H1 (cell line): ENCODE results near the gene FAM240A. TPM values are rescaled to one million over a fixed set of nuclear protein-coding genes. Genes with fewer than 3 reads are reported as not detected.
A peak's percentile ranks its signal among the peaks of the same experiment; 100 is the strongest.

Experiments used
- CTCF ChIA-PET: fragments of 300-600 bp; sonication (Branson Sonifier 250); formaldehyde crosslinking; loops from one replicate; lab custom pipeline; 2021; ENCODE audit not compliant: partially characterized antibody; lab: Charles Lee
- POLR2A ChIA-PET: fragments of 300-600 bp; sonication (Branson Sonifier 250); formaldehyde crosslinking; loops from one replicate; lab custom pipeline; 2021; ENCODE audit warnings: inconsistent platforms; ENCODE audit not compliant: partially characterized antibody; lab: Charles Lee
- DNase-seq, 2 experiments: peaks; one replicate each; pipeline versions ENCODE4 v3.0.0 to v3.0.0-alpha.2; 2010 to 2022; ENCODE audit warnings: low spot score in 2 of 2, low read depth in 1 of 2, mixed read lengths in 1 of 2
- FAIRE-seq: peaks from 2 replicates; lab custom pipeline; 2011; peaks lifted over from hg19 to GRCh38; lab: Jason Lieb, UNC
- H2AFZ ChIP-seq: 2 replicates; pipeline ENCODE4 v1.8.1; 2012; ENCODE audit warnings: low read length, inconsistent platforms
- H2AK5ac ChIP-seq: 2 replicates; pipeline ENCODE4 v1.6.1; 2013; ENCODE audit warnings: low read depth, low read length
- H2BK120ac ChIP-seq: replicated peaks from 2 replicates; pipeline ENCODE3; 2013; ENCODE audit warnings: low read depth, low read length, inconsistent platforms
- H2BK12ac ChIP-seq: 2 replicates; pipeline ENCODE4 v1.6.1; 2013; ENCODE audit warnings: low read depth, low read length
- H2BK15ac ChIP-seq: 2 replicates; pipeline ENCODE4 v1.6.1; 2013; ENCODE audit warnings: low read length
- H2BK20ac ChIP-seq: 2 replicates; pipeline ENCODE4 v1.6.1; 2013; ENCODE audit warnings: low read length
- H2BK5ac ChIP-seq: 2 replicates; pipeline ENCODE4 v1.6.1; 2013; ENCODE audit warnings: low read depth, low read length
- H3K14ac ChIP-seq: 2 replicates; pipeline ENCODE4 v1.6.1; 2013; ENCODE audit warnings: inconsistent platforms; ENCODE audit not compliant: insufficient read length
- H3K18ac ChIP-seq: 2 replicates; pipeline ENCODE4 v1.6.1; 2013; ENCODE audit warnings: low read length; ENCODE audit errors: extremely low read depth
- H3K23ac ChIP-seq: 2 replicates; pipeline ENCODE4 v1.6.1; 2013; ENCODE audit warnings: inconsistent platforms; ENCODE audit not compliant: insufficient read length
- H3K23me2 ChIP-seq: 2 replicates; pipeline ENCODE4 v1.6.1; 2013; ENCODE audit warnings: low read depth, low read length
- H3K27ac ChIP-seq: 2 replicates; pipeline ENCODE4 v1.6.1; 2011; ENCODE audit warnings: low read depth, low read length, inconsistent platforms
- H3K27me3 ChIP-seq, 4 experiments: replicated peaks in 1 of 4; 1 replicate in 1 of 4; 2 replicates in 3 of 4; pipeline versions ENCODE4 v1.6.1 to v1.8.1; 2011 to 2013; ENCODE audit warnings: low read length in 3 of 4, mild to moderate bottlenecking in 3 of 4, inconsistent platforms in 2 of 4, mixed read lengths in 2 of 4, moderate library complexity in 1 of 4; ENCODE audit not compliant: control insufficient read depth in 3 of 4, insufficient read depth in 3 of 4; ENCODE audit errors: extremely low read depth in 1 of 4
- H3K36me3 ChIP-seq, 4 experiments: 2 replicates each; pipeline versions ENCODE4 v1.6.1 to v1.8.1; 2011 to 2013; ENCODE audit warnings: mild to moderate bottlenecking in 4 of 4, low read length in 3 of 4, moderate library complexity in 2 of 4, control low read depth in 1 of 4, inconsistent platforms in 1 of 4; ENCODE audit not compliant: insufficient read depth in 4 of 4, control insufficient read depth in 2 of 4
- H3K4ac ChIP-seq: replicated peaks from 2 replicates; pipeline ENCODE3; 2013; ENCODE audit warnings: low read length, low read depth, mixed read lengths, inconsistent platforms; ENCODE audit not compliant: insufficient read length
- H3K4me1 ChIP-seq, 4 experiments: replicated peaks in 1 of 4; 1 replicate in 1 of 4; 2 replicates in 3 of 4; pipeline versions ENCODE4 v1.6.1 to v1.8.1; 2011 to 2013; ENCODE audit warnings: low read length in 3 of 4, inconsistent platforms in 2 of 4, mixed read lengths in 1 of 4; ENCODE audit not compliant: insufficient read depth in 4 of 4, control insufficient read depth in 3 of 4
- H3K4me2 ChIP-seq, 2 experiments: 2 replicates each; pipeline versions ENCODE4 v1.6.1 to v1.8.1; 2011 to 2013; ENCODE audit warnings: low read depth in 2 of 2, low read length in 2 of 2, control low read depth in 1 of 2, inconsistent platforms in 1 of 2, mild to moderate bottlenecking in 1 of 2; ENCODE audit not compliant: insufficient read depth in 1 of 2
- H3K4me3 ChIP-seq, 4 experiments: fragments of 200-600, 300-600 bp in 1 of 4; sonication (generic), shearing (Covaris generic), sonication (Bioruptor Twin) in 1 of 4; 2 replicates each; pipeline versions ENCODE4 v1.5.1 to v1.8.1; 2011 to 2016; ENCODE audit warnings: low read length in 4 of 4, low read depth in 3 of 4, control low read depth in 2 of 4, inconsistent platforms in 2 of 4, mild to moderate bottlenecking in 2 of 4, mixed read lengths in 1 of 4, moderate library complexity in 1 of 4; ENCODE audit not compliant: insufficient read depth in 2 of 4; ENCODE audit errors: extremely low read depth in 1 of 4
- H3K56ac ChIP-seq: replicated peaks from 2 replicates; pipeline ENCODE3; 2013; ENCODE audit warnings: low read depth, mild to moderate bottlenecking, mixed read lengths, low read length, inconsistent platforms; ENCODE audit not compliant: insufficient read length
- H3K79me1 ChIP-seq: 2 replicates; pipeline ENCODE4 v1.6.1; 2013; ENCODE audit warnings: low read depth, low read length, control low read depth
- H3K79me2 ChIP-seq, 2 experiments: 2 replicates each; pipeline versions ENCODE4 v1.6.1 to v1.8.1; 2012 to 2013; ENCODE audit warnings: low read length in 2 of 2, mild to moderate bottlenecking in 2 of 2, inconsistent platforms in 1 of 2; ENCODE audit not compliant: insufficient read depth in 2 of 2, control insufficient read depth in 1 of 2
- H3K9ac ChIP-seq, 4 experiments: replicated peaks in 1 of 4; 1 replicate in 1 of 4; 2 replicates in 3 of 4; pipeline versions ENCODE4 v1.6.1 to v1.8.1; 2011 to 2013; ENCODE audit warnings: low read depth in 3 of 4, low read length in 3 of 4, control low read depth in 2 of 4, mild to moderate bottlenecking in 2 of 4, moderate library complexity in 2 of 4, inconsistent platforms in 1 of 4; ENCODE audit errors: extremely low read depth in 1 of 4
- H3K9me3 ChIP-seq, 2 experiments: 2 replicates each; pipeline versions ENCODE4 v1.6.1 to v1.8.1; 2012 to 2013; ENCODE audit warnings: mild to moderate bottlenecking in 2 of 2, moderate library complexity in 2 of 2, control low read depth in 1 of 2, inconsistent platforms in 1 of 2, low read depth in 1 of 2, low read length in 1 of 2, mixed read lengths in 1 of 2; ENCODE audit not compliant: insufficient read depth in 2 of 2
- H4K20me1 ChIP-seq, 2 experiments: replicated peaks in 1 of 2; 2 replicates each; pipeline versions ENCODE3 to v1.8.1; 2011 to 2013; ENCODE audit warnings: inconsistent platforms in 2 of 2, low read length in 2 of 2, mild to moderate bottlenecking in 1 of 2; ENCODE audit not compliant: insufficient read depth in 2 of 2, control insufficient read depth in 1 of 2
- H4K5ac ChIP-seq: 2 replicates; pipeline ENCODE4 v1.6.1; 2013; ENCODE audit warnings: low read length, low read depth, mixed read lengths, inconsistent platforms; ENCODE audit not compliant: insufficient read length
- H4K8ac ChIP-seq: 2 replicates; pipeline ENCODE4 v1.8.0; 2013; ENCODE audit warnings: mild to moderate bottlenecking, moderate library complexity, low read length, inconsistent platforms; ENCODE audit not compliant: insufficient read depth; ENCODE audit errors: extremely low read depth
- H4K91ac ChIP-seq: replicated peaks from 2 replicates; pipeline ENCODE3; 2013; ENCODE audit warnings: low read length, mixed read lengths, inconsistent platforms; ENCODE audit not compliant: insufficient read length
- CHD1 ChIP-seq: IDR thresholded peaks from 2 replicates; pipeline ENCODE4 v1.6.1; 2012; ENCODE audit warnings: low read depth, low read length, improper control_type of control experiment
- CTBP2 ChIP-seq: IDR thresholded peaks from 2 replicates; pipeline ENCODE4 v1.7.0; 2011; ENCODE audit warnings: borderline replicate concordance, mild to moderate bottlenecking, moderate library complexity, mixed read lengths, low read length; ENCODE audit not compliant: insufficient read depth, insufficient read length
- HDAC2 ChIP-seq, 2 experiments: fragments of 300-600 bp in 1 of 2; sonication (generic) in 1 of 2; IDR thresholded peaks; 2 replicates each; pipeline ENCODE4 v1.6.1; 2011 to 2012; ENCODE audit warnings: low read depth in 2 of 2, low read length in 2 of 2, mild to moderate bottlenecking in 2 of 2, moderate library complexity in 2 of 2, borderline replicate concordance in 1 of 2, inconsistent platforms in 1 of 2
- POLR2A ChIP-seq, 2 experiments: IDR thresholded peaks; 1 replicate in 1 of 2; 2 replicates in 1 of 2; pipeline ENCODE4 v1.6.1; 2011; ENCODE audit warnings: low read depth in 2 of 2, low read length in 2 of 2, mild to moderate bottlenecking in 2 of 2; ENCODE audit errors: control extremely low read depth in 1 of 2
- RXRA ChIP-seq: IDR thresholded peaks from 2 replicates; pipeline ENCODE4 v1.6.1; 2011; ENCODE audit warnings: low read depth, mild to moderate bottlenecking, low read length, moderate library complexity; ENCODE audit not compliant: insufficient read depth
- SP1 ChIP-seq: IDR thresholded peaks from 2 replicates; pipeline ENCODE4 v1.6.1; 2011; ENCODE audit warnings: low read depth, low read length
- TAF1 ChIP-seq: IDR thresholded peaks from 2 replicates; pipeline ENCODE4 v1.6.1; 2011; ENCODE audit warnings: mild to moderate bottlenecking, low read depth, low read length
- WGBS, 2 experiments: shearing (Covaris generic) in 1 of 2; methylation state at CpG; one replicate each; pipeline versions ENCODE4 v1.1.6 to v1.1.7; 2013 to 2015; ENCODE audit warnings: low lambda C conversion rate in 2 of 2, mixed read lengths in 2 of 2, inconsistent platforms in 1 of 2, low coverage in 1 of 2, missing lambda C conversion rate in 1 of 2; ENCODE audit not compliant: insufficient replicate concordance in 2 of 2, insufficient coverage in 1 of 2, insufficient read length in 1 of 2; ENCODE audit errors: extremely low coverage in 1 of 2, missing lambda C conversion rate in 1 of 2; 5-methylcytosine and 5-hydroxymethylcytosine counted together
- polyA plus RNA-seq, 7 experiments: library from polyadenylated mRNA; depleted of rRNA in 3 of 7; stranded (reverse) in 5 of 7; unstranded in 2 of 7; fragments of >200 nt in 5 of 7; fragments of 200-250 nt in 2 of 7; gene quantifications; 1 replicate in 5 of 7; 2 replicates in 1 of 7; 4 replicates in 1 of 7; pipeline versions ENCODE4 v1.2.1 to v1.2.3, GENCODE V29; 2011 to 2013; ENCODE audit warnings: missing spikeins in 2 of 7, mixed read lengths in 2 of 7
- total RNA-seq: library from RNA; stranded (reverse); fragmentation: NEBNext Ultra II Directional; extraction: Animal tissue kit (Norgen Biotek cat#: 25700); gene quantifications from 2 replicates; pipeline ENCODE4 v1.2.1, GENCODE V29; 2021
- TF ChIP-seq, protein P1 (sequence below): IDR thresholded peaks from 2 replicates; pipeline ENCODE4 v1.6.1; 2011; ENCODE audit warnings: low read length, improper control_type of control experiment

Gene FAM240A
- total and polyA plus RNA-seq, 2 of the 8 experiments (the other 6 are each of a cell fraction or from before 2014, with no cell fraction given), result 0.08 TPM; not detected in 1

DNA sequence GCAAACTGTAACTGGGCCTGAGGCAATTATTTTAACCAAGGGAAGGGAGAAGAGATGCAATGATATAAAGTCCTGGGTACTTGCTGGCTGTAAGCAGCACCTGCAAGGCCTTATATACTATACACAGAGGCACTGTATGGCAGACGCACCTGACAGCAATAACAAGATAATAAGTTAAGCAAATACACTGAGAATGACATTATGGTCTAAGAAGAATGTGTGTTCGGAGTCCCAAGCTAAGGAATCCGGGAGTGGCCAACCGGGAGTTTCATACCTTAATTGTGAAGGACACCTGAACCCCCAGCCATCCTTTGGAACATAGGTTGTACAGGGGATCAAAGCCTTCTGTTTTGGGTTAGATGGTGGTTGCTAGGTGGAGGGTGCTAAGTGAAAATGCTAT lies 13.7 kb downstream of the FAM240A start:
- Histone ChIP-seq H3K18ac (no peak overlapping the region), H3K4me1 (peaks cover 6 to 17% (median 8%) of the 10 kb centered on the region in 4 experiments; a peak in 6 of 7 replicates), H4K8ac (no peak overlapping the region), H3K27me3 (no peaks in the 10 kb centered on the region), H3K79me1 (no peaks in the 10 kb centered on the region)
- no peak for FAIRE-seq
- TF ChIP-seq POLR2A (IDR thresholded peaks at IDR 0.05; ENCODE audit: control extremely low read depth in 1 of 2, low read depth in 2 of 2, low read length in 2 of 2) (no peak), CHD1 (no peak), HDAC2 (IDR thresholded peaks at IDR 0.05; ENCODE audit: borderline replicate concordance in 1 of 2, low read depth in 2 of 2, low read length in 2 of 2) (no peak), CTBP2 (no peak), SP1 (no peak), RXRA (no peak), TAF1 (no peak)
- TF ChIP-seq, protein P1, sequence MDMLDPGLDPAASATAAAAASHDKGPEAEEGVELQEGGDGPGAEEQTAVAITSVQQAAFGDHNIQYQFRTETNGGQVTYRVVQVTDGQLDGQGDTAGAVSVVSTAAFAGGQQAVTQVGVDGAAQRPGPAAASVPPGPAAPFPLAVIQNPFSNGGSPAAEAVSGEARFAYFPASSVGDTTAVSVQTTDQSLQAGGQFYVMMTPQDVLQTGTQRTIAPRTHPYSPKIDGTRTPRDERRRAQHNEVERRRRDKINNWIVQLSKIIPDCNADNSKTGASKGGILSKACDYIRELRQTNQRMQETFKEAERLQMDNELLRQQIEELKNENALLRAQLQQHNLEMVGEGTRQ, result no peak
- TF ChIP-seq, all 59 proteins: peak for 0
- H3K79me2 ChIP-seq, result no peaks in the 10 kb centered on the region
- no peak overlapping the region for H2AFZ ChIP-seq
- no peaks in the 10 kb centered on the region; the same call in 1 of the 2 replicates for H3K23me2 ChIP-seq
- H4K20me1 ChIP-seq, result no peaks in the 10 kb centered on the region
- no peak overlapping the region for H3K14ac ChIP-seq
- H2BK120ac ChIP-seq, result no peak overlapping the region
- H4K5ac ChIP-seq, result no peak overlapping the region
- POLR2A ChIA-PET, result interaction anchor here (1.0 to 1.8 kb wide), 3 partner anchors 25 to 126 kb away, joined by 3 to 7 read pairs (median 4); no protein-coding TSS in a partner anchor
- H3K4ac ChIP-seq, result no peak overlapping the region
- CTCF ChIA-PET, result interaction anchor here (0.8 to 5.9 kb wide), 4 partner anchors 20 to 139 kb away, joined by 3 to 82 read pairs (median 19); no protein-coding TSS in a partner anchor
- H2AK5ac ChIP-seq, result no peak overlapping the region
- H3K9me3 ChIP-seq, result no peaks in the 10 kb centered on the region
- no peak overlapping the region for H2BK5ac ChIP-seq
- H3K27ac ChIP-seq, result no peak overlapping the region
- H3K56ac ChIP-seq, result no peak overlapping the region
- peak overlapping the region; percentile 22; the same call in 1 of the 2 replicates for H2BK12ac ChIP-seq
- DNase-seq, result no peak
- no peak overlapping the region for H2BK15ac ChIP-seq
- no peaks in the 10 kb centered on the region for H3K36me3 ChIP-seq
- no peak overlapping the region for H3K9ac ChIP-seq
- no peak overlapping the region for H3K4me2 ChIP-seq
- H3K23ac ChIP-seq, result no peak overlapping the region
- H3K4me3 ChIP-seq, result no peak overlapping the region
- H2BK20ac ChIP-seq, result 0 out of 2 replicates have a peak overlapping the region, but pooled peaks have one; percentile 4
- no peak overlapping the region for H4K91ac ChIP-seq
- 94% methylated on average over 4 of the region's 4 CpGs; no CpG with 5 or more reads in 1 of the 2 experiments for WGBS, 2 experiments
